GM18868 (cell line): Measurements from ENCODE around the gene POTEJ.
"Not testable (repeated sequence)": the region's sequence is repeated elsewhere in the genome, so short reads cannot be mapped to it uniquely, and the experiment has no call there.

Source experiments
- ATAC-seq: cut with Tn5 transposase; IDR thresholded peaks from one replicate; pipeline ENCODE4 v1.9.1; 2021; ENCODE audit warnings: mild to moderate bottlenecking, moderate library complexity; ENCODE audit not compliant: unreplicated experiment

Gene POTEJ

DNA sequence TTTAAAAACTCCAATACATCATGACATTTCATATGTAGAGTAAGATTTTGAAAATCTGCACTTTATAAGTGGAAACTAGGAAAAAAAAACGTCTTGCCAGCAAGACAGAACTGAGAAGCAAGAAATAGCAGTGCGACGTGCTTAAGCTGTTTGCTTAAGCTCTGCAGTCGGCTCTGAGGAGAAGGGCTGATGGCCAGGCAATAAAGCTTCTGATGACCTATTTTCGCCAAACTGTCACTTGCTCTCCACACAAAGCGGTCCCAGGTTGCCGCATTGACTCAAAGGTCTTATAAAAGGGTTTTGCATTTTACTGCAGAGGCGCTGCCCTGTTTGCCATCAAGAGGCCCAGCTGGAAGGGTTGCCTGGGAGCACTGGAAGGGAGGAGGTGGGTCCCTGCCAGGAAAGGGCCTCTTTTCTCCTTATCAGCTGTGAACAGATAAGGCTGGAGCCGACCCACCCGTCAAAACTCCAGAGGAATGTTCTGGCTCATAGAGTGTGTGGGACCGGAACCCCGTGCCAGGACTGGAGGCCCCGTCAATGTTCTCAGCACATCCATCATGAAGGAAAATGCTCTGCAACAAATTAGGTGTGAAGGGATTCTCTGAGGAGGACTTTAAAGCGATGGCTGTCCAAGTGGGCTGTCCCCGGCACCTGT, 9.5 kb upstream of the POTEJ start:
- ATAC-seq = not testable (repeated sequence)

DNA sequence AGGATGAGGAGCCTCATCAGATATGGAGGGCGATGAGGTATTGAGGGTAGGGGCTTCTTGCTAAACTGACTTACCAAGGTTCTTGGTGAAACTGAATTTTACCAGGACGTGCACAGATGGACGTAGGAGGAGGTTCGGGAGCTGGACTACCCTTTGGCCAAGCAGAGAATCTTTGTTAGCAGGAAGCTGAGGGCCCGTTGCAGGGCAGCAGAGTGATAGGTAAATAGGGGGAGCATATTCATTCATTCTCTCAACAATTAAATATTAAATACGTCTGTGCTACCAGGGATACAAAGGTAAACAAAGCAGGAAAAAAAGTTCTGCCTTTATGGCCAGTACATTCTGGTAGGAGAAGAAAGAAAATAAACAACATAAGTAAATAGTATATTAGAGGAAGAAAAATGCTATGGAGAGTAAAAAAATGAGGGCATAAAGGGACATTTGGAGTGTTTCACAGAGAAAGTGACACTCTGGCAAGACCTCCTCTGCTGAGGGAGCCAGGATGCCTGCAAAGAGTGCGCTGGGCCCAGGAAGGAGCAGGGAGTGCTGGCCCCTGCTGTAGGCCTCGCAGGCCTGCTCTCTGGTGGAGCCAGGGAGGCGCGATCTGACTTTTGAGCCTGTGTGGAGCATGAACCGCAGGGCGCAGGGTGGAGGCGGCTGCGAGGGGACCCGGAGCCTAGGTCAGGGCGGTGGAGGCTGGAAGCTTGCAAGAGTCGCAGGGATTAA, 2.8 kb upstream of the POTEJ start:
- not testable (repeated sequence) for ATAC-seq

DNA sequence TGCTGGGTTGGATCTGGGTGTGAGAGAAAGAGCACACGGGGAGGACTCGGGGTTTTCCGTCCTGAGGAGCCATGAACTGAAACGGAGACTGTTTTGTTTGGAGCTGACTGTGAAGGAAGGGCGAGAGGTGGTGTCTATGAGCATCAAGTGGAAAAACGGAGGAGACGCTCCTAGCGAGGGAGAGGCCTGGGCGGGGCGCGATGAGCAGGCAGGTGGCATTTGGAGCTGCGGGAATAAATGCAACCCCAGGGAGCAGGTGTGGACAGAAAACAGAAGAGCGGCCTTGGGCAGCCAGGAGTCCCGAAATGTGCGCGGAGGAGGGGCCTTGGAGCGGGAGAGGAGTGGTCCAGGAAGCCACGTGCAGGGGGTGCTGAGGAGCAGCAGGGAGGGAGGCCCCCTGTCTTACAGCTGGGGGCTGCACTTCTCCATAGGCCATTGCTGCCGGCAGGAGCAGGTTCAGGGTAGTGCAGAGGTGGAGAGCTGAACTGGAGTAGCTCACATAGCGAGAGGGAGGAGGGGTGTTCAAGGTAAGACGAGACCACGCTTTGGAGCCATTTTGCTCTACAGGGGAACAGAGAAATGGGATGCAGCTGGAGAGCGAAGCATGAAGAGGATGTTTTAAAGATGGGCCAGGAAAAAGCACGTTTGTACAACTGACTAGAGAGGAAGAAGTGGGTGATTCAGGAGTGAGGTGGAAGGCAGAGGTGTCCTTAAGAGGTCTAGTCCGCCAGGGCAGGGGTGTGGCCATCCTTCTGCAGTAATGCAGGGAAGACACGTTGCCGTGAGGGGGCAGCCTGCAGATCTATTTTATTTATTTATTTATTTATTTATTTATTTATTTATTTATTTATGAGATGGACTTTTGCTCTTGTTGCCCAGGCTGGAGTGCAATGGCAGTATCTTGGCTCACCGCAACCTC, 2.0 kb upstream of the POTEJ start:
- not testable (repeated sequence) for ATAC-seq

DNA sequence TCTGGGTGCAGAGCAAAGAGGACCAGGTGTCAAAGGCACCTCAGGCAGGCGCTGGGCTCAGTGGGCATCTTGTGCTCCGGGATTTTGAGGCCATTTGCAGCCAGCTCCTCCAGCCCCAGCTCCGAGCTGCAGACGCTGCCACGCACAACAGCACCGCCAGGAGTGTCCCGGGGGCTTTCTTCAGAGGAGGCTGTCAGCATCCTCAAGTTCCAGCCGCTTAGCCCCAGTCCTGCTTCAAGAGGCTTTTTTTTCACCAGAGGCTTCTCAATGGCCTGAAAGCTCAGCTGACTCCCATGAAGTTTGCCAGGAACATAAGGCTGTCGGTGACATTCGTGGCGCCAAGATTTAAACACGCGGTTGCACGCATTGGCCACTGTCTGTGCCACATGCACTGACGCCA, 754 bp upstream of the POTEJ start:
- not testable (repeated sequence) for ATAC-seq

- ATAC-seq = not testable (repeated sequence)
These were observed 17.7 kb downstream of the POTEJ start for GRCh38 chr2:130628784-130629475.

DNA sequence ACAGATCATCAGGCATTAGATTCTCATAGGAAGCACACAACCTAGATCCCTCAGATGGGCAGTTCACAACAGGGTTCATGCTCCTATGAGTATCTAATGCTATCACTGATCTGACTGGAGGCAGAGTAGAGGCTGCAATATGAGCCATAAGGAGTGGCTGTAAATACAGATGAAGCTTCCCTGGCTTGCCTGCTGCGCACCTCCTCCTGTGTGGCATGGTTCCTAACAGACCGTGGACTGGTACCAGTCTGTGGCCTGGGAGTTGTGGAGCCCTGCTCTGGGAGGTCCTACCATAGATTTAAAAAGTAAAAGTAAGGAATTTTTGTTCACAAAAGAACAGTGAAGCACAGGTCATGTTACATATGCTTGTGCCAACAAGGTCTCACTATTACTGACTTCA, 27.7 kb downstream of the POTEJ start:
- not testable (repeated sequence) for ATAC-seq

DNA sequence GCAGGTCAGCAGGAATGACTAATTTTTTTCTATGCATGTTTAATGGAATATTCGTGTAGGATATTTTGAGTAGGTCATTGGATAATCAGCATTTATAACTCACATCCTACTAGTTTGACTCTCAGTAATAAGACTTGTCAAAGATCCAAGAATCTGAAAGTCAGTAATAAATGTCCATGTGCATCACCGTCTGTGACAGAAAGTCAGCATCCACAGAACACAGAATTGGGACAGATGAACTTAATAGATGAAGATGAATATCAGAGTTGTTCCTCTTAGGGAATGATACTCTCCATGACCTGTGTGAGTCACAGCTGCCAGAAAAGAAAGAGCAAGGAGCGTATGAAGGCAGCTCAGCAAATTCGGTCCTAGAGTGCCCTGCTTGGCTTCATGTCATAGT, 30.4 kb downstream of the POTEJ start:
- ATAC-seq = not testable (repeated sequence)

DNA sequence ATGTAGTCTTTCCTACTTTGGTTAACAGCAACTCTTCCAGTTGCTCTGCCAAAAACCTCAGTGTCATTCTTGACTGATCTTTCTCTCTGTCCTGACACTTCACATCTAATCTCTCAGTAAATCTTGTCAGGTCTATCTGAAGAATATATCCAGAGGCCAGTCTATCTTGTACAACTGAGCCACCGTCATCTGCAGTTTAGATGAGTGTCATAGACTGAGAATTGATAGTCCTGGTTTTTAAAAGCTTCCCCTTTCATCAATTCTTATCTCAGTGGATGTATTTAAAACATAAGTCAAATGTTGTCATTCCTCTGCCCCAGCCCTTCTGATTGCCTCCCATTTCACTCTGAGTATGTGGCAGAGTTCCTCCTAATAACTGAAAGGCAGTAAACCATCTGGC, 38.0 kb downstream of the POTEJ start:
- ATAC-seq = not testable (repeated sequence)

- ATAC-seq = not testable (repeated sequence)
These were observed 53.3 kb downstream of the POTEJ start for GRCh38 chr2:130664506-130664905.

- not testable (repeated sequence) for ATAC-seq
These were observed 54.4 kb downstream of the POTEJ start for GRCh38 chr2:130665596-130665995.

DNA sequence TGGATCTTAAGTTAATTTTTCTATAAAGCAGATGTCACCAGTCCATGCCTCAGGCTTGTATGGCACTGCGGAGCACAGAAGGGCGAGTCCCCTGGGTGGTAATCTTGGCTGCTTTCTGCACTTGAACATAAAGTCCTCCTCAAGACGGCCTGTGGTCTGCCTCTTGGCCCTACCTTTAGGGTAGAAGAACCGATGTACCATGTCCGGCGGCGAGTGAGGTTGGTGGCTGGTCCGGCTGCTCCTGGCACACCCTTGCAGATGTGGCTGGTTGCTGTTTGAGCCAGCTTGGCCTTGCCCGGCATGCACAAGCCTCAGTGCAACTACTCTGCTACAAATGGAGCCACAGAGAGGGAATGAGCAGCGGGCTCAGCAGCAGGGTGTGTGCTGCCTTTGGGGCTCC, 56.3 kb downstream of the POTEJ start:
- ATAC-seq = not testable (repeated sequence)

DNA sequence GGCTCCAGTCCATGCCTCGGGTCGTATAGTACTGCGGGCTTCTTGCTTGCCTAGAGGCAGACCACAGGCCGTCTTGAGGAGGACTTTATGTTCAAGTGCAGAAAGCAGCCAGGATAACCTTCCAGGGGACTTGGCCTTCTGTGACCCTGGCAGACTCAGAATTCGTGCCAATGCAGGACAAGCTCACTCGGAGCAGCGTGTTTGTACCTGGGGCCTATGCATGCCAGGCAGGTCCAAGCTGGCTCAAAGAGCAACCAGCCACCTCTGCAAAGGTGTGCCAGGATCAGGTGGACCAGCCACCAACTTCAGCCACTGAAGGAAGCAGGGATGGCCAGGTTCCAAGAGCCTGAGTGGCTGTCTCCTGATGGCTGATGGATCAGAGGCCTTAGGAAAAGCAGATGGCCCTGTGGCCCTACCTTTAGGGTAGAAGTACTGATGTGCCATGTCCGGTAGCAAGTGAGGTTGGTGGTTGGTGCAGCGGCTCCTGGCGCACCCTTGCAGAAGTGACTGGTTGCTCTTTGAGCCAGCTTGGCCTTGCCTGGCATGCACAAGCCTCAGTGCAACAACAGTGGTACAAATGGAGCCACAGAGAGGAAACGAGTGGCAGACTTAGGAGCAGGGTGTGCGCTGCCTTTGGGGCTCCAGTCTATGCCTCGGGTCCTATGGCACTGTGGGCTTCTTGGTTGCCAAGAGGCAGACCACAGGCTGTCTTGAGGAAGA, 58.9 kb downstream of the POTEJ start:
- not testable (repeated sequence) for ATAC-seq

- ATAC-seq = peak; percentile 33
These were observed 81.0 kb downstream of the POTEJ start for GRCh38 chr2:130692041-130692770.

DNA sequence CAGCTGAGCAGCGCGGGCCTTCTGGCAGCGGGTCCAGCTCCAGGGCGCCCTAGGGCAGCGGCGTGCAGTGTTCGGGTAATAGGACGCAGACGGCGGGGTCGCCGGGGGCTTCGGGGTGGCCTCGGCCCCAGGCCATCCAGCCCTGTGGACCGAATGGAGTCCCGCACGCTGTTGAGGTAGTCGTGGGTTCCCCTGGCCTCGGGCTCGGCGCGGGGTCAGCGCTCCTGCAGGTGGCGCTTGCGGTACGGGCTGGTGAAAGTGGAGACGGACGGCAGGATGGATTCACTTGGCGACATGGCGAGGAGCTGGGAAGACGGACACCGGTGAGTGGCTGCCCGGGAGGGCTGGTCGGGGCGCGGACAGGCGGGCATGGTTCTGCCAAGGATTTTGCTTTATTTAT, 82.2 kb downstream of the POTEJ start:
- ATAC-seq = not testable (repeated sequence)

GRCh38 chr2:130703250-130703649, 92.0 kb downstream of the POTEJ start:
- not testable (repeated sequence) for ATAC-seq
